Measurements from ENCODE around the gene MYL12A. TPM values are rescaled to one million over a fixed set of nuclear protein-coding genes. Genes with fewer than 3 reads are reported as not detected.

The MYL12A gene
- total and polyA plus RNA-seq, 4 donors = 158 to 314 (median 179) TPM

DNA sequence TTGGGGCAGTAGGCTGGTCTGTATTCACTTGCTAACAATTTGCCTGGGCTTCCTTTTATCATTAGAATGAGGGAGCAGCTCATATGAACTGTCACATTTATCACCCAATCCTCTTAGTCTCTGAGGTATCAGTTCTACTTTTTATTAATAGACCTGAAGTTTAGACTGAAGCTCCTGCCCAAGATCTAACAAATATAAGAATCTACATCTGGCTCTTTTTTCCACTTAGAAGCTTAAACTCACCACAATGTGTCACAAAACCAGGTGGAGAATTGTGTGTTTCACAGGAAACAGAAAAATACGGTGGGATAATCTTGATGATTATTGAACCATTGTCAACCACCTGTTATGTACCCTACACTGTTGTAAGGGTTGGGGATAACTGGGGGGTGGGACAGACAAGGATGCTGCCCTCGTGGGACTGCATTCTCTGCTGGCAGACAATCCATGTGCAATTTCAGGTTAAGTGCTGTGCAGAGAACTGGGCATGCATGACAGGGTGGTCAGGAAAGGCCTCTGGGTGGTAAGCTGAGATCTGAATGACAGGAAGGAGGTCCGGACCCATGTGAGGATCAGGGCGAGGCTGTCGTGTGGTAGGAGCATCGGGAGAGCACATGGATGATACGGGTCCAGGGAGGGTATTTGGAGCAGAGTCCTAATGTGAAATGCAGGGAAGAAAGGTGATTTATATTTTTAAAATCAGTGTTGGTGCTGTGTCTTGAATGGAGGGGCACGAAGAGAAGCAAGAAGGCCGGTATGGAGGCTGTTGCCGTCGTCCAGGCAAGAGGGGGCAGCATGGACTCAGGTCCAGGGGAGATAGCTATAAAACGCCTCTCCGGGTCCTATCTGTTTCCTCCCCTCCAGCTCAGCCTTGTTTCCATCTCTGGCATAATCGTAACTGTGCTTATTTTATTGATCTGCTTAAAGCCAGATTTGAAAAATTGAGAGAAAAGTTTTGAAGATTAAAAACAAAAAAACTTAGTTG, 31.9 kb downstream of the MYL12A start:
- TF ChIP-seq, protein P1, sequence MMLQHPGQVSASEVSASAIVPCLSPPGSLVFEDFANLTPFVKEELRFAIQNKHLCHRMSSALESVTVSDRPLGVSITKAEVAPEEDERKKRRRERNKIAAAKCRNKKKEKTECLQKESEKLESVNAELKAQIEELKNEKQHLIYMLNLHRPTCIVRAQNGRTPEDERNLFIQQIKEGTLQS (IDR thresholded peaks at IDR 0.05) = no peak
- H3K4me1 ChIP-seq (ENCODE audit: control insufficient read depth in 4 of 4, insufficient read depth in 4 of 4, low read length in 3 of 4) = peaks cover 0 to 3% (median 0%) of the 10 kb centered on the region in 4 donors

GRCh38 chr18:3281456-3282400, 34.1 kb downstream of the MYL12A start:
- TF ChIP-seq RAD21 (IDR thresholded peaks at IDR 0.05) = peak; percentile 93 to 94
- TF ChIP-seq, protein P2, sequence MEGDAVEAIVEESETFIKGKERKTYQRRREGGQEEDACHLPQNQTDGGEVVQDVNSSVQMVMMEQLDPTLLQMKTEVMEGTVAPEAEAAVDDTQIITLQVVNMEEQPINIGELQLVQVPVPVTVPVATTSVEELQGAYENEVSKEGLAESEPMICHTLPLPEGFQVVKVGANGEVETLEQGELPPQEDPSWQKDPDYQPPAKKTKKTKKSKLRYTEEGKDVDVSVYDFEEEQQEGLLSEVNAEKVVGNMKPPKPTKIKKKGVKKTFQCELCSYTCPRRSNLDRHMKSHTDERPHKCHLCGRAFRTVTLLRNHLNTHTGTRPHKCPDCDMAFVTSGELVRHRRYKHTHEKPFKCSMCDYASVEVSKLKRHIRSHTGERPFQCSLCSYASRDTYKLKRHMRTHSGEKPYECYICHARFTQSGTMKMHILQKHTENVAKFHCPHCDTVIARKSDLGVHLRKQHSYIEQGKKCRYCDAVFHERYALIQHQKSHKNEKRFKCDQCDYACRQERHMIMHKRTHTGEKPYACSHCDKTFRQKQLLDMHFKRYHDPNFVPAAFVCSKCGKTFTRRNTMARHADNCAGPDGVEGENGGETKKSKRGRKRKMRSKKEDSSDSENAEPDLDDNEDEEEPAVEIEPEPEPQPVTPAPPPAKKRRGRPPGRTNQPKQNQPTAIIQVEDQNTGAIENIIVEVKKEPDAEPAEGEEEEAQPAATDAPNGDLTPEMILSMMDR (IDR thresholded peaks at IDR 0.05; ENCODE audit: low read depth, low read length, missing input control) = peak; percentile 71
- TF ChIP-seq, protein P1 (IDR thresholded peaks at IDR 0.05) = peak; percentile 11
- TF ChIP-seq, protein P3, sequence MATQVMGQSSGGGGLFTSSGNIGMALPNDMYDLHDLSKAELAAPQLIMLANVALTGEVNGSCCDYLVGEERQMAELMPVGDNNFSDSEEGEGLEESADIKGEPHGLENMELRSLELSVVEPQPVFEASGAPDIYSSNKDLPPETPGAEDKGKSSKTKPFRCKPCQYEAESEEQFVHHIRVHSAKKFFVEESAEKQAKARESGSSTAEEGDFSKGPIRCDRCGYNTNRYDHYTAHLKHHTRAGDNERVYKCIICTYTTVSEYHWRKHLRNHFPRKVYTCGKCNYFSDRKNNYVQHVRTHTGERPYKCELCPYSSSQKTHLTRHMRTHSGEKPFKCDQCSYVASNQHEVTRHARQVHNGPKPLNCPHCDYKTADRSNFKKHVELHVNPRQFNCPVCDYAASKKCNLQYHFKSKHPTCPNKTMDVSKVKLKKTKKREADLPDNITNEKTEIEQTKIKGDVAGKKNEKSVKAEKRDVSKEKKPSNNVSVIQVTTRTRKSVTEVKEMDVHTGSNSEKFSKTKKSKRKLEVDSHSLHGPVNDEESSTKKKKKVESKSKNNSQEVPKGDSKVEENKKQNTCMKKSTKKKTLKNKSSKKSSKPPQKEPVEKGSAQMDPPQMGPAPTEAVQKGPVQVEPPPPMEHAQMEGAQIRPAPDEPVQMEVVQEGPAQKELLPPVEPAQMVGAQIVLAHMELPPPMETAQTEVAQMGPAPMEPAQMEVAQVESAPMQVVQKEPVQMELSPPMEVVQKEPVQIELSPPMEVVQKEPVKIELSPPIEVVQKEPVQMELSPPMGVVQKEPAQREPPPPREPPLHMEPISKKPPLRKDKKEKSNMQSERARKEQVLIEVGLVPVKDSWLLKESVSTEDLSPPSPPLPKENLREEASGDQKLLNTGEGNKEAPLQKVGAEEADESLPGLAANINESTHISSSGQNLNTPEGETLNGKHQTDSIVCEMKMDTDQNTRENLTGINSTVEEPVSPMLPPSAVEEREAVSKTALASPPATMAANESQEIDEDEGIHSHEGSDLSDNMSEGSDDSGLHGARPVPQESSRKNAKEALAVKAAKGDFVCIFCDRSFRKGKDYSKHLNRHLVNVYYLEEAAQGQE (IDR thresholded peaks at IDR 0.05) = no peak
- TF ChIP-seq HNF4A (conservative IDR thresholded peaks at IDR 0.05) = no peak
- TF ChIP-seq NR2F2 (IDR thresholded peaks at IDR 0.05) = no peak
- H3K4me1 ChIP-seq (ENCODE audit: control insufficient read depth in 4 of 4, insufficient read depth in 4 of 4, low read length in 3 of 4) = peaks cover 0 to 3% (median 0%) of the 10 kb centered on the region in 4 donors
- no peaks in the 10 kb centered on the region for H3K27me3 ChIP-seq (ENCODE audit: control insufficient read depth in 4 of 4, insufficient read depth in 4 of 4, low read length in 3 of 4)
- H3K9me3 ChIP-seq (ENCODE audit: control insufficient read depth in 4 of 4, low read length in 3 of 4) = no peaks in the 10 kb centered on the region
- no peak overlapping the region for H3K4me3 ChIP-seq (ENCODE audit: low read depth in 1 of 3, low read length in 3 of 3)
- no peak overlapping the region for H3K9ac ChIP-seq (ENCODE audit: low read depth in 1 of 2, low read length in 2 of 2)
- H3K27ac ChIP-seq (ENCODE audit: low read depth in 1 of 2, low read length in 2 of 2) = no peak overlapping the region
- H3K36me3 ChIP-seq (ENCODE audit: control insufficient read depth in 4 of 4, insufficient read depth in 3 of 4, low read depth in 1 of 4, low read length in 3 of 4) = peaks cover 2 to 16% (median 13%) of the 10 kb centered on the region in 4 donors
- no peak for DNase-seq (ENCODE audit: low spot score)
- WGBS = 32% methylated on average over 2 of the region's 2 CpGs

More for the DNA sequence above, 31.9 kb downstream of the MYL12A start:
- H3K36me3 ChIP-seq (ENCODE audit: control insufficient read depth in 4 of 4, insufficient read depth in 3 of 4, low read depth in 1 of 4, low read length in 3 of 4) = peaks cover 2 to 35% (median 30%) of the 10 kb centered on the region in 4 donors
- H3K27me3 ChIP-seq (ENCODE audit: control insufficient read depth in 4 of 4, insufficient read depth in 4 of 4, low read length in 3 of 4) = no peaks in the 10 kb centered on the region
- no peak overlapping the region for H3K9ac ChIP-seq (ENCODE audit: low read depth in 1 of 2, low read length in 2 of 2)
- 31% methylated on average over 14 of the region's 14 CpGs for WGBS
- no peak overlapping the region for H3K4me3 ChIP-seq (ENCODE audit: low read depth in 1 of 3, low read length in 3 of 3)
- no peak for DNase-seq (ENCODE audit: low spot score)
- no peaks in the 10 kb centered on the region for H3K9me3 ChIP-seq (ENCODE audit: control insufficient read depth in 4 of 4, low read length in 3 of 4)
- H3K27ac ChIP-seq (ENCODE audit: low read depth in 1 of 2, low read length in 2 of 2) = no peak overlapping the region

Measured in liver (tissue), 9 donors.